Stimulated activated CD4-positive, alpha-beta T cell treated with anti-CD3 and anti-CD28 coated beads, Interleukin-1b, Interleukin-23, amount 100 ng/mL, for 4 hours (primary cell): ENCODE results near the gene DCTN4.

Experiments
- DNase-seq, 2 donors: peaks; one replicate each; pipeline ENCODE4 v3.0.0-alpha.2; 2020; ENCODE audit warnings: low read depth in 2 of 2

The DCTN4 gene

GRCh38 chr5:150740992-150741391 is 17.8 kb downstream of the DCTN4 start:
- DNase-seq, result no peak

DNA sequence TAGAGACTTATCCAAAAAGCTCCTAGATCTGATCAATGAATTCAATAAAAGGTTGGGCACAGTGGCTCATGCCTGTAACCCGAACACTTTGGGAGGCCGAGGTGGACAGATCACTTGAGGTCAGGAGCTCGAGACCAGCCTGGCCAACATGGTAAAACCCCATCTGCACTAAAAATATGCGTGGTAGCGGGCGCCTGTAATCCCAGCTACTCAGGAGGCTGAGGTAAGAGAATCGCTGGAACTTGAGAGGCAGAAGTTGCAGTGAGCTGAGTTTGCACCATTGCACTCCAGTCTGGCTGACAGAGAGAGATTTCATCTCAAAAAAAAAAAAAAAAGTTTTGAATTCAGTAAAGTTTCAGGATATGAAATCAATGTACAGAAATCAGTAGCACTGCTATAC is 20.0 kb downstream of the DCTN4 start:
- no peak for DNase-seq

DNA sequence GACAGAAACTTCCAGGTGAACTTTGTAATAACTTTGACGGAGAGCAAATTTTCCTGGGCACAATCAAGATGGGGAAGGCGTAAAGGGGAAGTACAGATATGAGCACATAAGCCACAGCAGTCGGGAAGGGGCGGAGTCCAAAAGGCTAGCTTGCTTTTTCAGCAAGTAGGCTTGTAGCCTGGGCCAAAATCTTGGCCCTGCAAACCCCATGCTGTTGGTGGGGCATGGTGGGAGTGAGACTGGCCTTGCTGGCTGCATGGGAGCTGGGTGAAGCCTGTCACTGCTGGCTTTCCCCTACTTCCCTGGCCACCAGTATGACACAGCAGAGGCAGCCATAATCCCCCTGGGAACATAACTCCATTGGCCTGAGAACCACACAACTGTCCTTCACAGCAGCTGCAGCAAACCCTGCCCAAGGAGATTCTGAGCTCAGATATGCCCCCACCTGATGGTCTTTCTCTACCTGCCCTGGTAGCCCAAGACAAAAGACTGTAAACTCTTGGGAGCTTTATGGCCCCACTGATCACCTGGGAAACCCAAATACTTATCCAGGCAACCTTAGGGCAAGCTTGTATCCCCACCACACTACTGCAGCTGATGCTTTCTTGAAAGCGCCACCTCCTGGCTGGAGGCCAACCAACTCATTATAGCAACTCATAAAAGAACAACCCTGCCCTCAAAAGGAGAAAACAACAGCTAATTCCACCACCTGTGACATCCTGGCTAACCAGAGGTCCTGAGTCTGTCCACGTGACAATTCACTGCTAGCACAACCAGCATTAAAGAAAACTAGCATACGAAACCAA is 24.0 kb downstream of the DCTN4 start:
- no peak for DNase-seq

GRCh38 chr5:150731669-150732242 is 27.1 kb downstream of the DCTN4 start:
- DNase-seq, result no peak

GRCh38 chr5:150729859-150730258 is 29.0 kb downstream of the DCTN4 start:
- DNase-seq, result no peak

DNA sequence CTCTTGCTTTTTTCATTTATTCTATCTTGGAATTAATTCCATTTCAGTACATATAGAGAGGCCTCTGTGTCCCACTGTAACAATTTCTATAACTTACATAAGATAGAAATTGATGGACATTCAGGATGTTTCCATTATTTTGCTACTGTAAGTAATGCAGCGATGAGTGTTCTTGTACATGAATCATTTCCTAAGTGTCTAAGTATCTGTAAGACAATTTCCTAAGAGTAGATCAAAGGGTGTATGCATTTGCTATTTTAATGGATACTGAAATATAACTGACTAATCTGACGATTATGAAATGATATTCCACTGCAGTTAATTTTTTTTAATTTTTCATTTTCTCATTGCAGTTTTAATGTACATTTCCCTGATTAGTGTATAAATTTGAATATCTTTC is 35.0 kb downstream of the DCTN4 start:
- DNase-seq, result no peak

DNA sequence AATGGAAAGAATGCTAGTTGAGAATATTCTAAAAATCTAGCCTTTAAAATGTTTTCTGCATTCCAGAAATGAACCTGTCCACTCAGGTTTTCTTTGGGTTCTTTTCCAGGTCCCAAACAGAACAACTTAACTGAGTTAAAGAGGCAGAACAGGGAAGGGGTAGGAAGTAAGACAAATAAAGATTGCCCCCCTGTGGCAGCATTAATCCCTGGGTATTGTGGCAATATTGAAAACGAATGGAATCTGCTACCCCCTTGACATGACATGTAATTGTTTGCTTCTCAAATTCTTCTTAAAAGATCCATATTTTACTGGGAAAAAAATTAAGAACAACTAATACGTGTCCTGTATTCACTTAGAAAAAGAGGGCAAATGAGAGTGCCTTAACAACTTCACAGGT is 48.7 kb downstream of the DCTN4 start:
- no peak for DNase-seq

DNA sequence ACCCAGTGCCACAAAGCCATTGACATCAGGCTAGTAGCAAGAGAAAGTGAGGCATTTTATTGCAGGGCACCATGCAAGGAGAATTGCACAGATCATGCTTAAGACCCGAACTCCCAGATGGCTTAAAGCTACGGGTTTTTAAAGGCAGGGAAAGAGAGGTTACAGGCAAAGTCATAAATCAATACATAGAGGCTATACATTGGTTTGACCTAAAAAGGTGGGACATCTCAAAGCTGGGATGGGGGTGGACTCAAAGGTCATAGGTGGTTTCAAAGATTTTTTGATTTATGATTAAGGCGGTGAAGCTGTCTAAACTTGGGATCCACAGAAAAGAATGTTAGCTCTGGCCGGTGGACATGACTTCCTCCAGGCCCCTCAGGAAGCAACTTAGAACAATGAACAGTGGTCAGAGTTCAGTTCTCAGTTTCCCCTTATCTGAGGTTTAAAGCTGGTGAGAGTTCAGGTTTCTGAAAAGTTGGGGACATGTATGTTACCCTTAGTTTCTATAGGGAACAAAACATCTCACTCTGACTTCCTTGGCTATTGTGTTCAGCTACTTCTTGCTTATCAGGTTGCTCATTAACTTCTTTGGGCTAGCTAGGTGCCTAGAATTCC is 51.9 kb downstream of the DCTN4 start:
- DNase-seq, result no peak

DNA sequence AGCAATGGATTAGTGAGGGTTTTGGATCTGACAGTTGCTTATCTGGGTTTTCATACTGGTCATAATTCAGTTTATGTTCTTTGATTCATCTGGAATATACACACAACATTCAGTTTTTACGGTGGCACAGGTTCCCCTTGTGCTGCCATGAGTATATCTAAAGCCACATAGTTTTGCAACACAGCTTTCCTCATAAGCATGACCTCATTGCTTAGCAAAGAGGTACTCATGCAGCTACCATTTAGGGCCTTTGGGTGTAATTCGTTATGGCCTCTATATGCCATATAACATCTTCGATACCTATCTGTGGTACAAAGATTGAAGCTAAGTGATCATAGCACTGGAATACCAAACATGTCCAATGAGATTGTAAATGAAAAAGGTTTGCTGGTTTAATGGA is 55.1 kb downstream of the DCTN4 start:
- no peak for DNase-seq

- peak; percentile 83 to 89 for DNase-seq
These were observed 58.0 kb downstream of the DCTN4 start, which contains the start of gene RBM22 for GRCh38 chr5:150700594-150701377. TSS of gene RBM22 (minus strand) at chr5:150701062. CDS start at chr5:150700985, 77 bp downstream.

- DNase-seq, result no peak
These were observed 58.6 kb downstream of the DCTN4 start for GRCh38 chr5:150700246-150700593.

GRCh38 chr5:150694612-150695011 is 64.2 kb downstream of the DCTN4 start:
- no peak for DNase-seq

GRCh38 chr5:150692276-150692675 is 66.5 kb downstream of the DCTN4 start:
- DNase-seq, result no peak

DNA sequence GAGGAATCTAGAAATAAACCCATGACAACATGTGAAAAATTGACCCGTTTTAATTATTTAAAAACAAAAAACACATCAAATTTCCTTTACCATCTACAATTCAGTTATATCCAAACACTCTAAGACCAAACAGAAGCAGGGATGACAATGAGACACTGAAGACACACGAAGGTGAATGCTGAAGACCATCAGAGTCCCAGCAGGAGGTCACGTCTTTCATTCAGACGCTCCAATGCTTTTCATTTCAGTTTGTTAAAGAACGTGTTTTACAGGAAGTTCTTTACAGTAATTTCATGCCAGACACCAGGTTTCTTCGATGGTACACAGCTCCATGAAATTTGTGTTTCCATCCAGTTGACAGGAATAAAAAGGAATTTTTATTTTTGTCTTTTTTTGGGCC is 68.1 kb downstream of the DCTN4 start:
- no peak for DNase-seq

GRCh38 chr5:150689120-150689519 is 69.7 kb downstream of the DCTN4 start:
- no peak for DNase-seq

GRCh38 chr5:150676578-150676977 is 82.2 kb downstream of the DCTN4 start:
- DNase-seq, result no peak

DNA sequence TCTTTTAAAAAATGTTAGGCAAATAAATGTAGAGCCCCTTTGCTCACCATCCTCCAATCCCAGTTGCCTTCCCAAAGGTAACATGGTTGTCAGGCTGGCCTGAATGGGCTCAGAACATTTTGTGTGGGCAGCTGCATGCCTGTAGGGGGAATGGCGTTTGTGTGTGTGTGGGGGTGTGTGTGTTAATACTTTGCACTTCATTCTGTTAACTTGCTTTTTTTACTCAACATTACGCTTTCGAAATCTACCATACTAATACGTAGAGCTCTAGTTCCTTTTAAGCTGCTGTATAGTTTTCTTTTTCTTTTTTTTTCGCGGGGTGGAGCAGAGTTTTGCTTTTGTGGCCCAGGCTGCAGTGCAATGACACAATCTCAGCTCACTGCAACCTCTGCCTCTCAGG is 83.7 kb downstream of the DCTN4 start:
- DNase-seq, result no peak

- no peak for DNase-seq
These were observed 84.4 kb downstream of the DCTN4 start for GRCh38 chr5:150674341-150674821.

DNA sequence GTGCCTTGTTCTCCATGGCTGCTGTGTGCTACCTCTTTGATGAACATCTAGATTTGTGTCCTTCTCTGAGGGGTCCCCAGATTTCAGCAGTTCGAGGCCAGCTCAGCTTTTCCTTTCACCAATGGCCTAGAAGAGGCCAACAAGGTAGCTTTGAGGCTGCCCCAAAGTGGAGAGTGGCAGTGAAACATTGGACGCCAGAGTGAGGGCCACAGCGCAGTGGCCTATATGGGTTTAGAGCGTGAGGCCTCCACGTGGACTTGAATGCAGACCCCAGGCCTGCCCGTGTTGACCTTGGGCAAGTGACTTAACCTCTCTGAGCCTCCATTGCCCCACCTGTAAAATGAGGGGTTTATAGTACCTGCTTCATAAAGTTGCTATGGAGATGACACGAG is 85.9 kb downstream of the DCTN4 start:
- no peak for DNase-seq

DNA sequence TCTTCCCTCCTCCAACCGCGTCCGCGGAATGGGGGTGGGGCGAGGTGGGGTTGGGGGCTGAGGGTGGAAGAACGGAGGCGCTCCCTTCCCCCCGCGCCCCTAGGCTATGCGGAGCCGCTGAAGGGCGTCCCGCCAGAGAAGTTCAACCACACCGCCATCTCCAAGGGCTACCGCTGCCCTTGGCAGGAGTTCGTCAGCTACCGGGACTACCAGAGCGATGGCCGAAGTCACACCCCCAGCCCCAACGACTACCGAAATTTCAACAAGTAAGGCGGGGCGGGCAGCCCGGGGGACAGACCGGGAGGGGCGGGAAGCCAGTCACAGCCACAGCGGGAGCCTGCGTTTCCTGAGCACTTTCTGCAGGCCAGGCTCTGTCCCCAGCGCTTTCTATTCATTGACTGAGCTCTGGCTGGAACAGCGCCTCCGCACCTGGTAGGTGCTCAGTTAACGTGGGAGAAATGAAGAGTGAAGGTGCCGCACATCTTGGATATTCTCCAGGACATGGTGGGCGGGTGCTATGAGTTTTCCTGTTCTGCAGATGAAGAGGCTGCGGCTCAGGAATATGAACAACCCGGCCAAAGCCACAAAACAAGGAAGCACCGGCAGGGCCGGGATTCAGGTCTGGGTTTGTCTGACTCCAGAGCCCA is 86.5 kb downstream of the DCTN4 start:
- peak in 1 of 2 donors; percentile 11 for DNase-seq

- no peak for DNase-seq
These were observed 87.1 kb downstream of the DCTN4 start for GRCh38 chr5:150671509-150672236.
